ENCODE data around the gene WDR74.
"Not testable (repeated sequence)": the region's sequence is repeated elsewhere in the genome, so short reads cannot be mapped to it uniquely, and the experiment has no call there.

WDR74 gene

DNA sequence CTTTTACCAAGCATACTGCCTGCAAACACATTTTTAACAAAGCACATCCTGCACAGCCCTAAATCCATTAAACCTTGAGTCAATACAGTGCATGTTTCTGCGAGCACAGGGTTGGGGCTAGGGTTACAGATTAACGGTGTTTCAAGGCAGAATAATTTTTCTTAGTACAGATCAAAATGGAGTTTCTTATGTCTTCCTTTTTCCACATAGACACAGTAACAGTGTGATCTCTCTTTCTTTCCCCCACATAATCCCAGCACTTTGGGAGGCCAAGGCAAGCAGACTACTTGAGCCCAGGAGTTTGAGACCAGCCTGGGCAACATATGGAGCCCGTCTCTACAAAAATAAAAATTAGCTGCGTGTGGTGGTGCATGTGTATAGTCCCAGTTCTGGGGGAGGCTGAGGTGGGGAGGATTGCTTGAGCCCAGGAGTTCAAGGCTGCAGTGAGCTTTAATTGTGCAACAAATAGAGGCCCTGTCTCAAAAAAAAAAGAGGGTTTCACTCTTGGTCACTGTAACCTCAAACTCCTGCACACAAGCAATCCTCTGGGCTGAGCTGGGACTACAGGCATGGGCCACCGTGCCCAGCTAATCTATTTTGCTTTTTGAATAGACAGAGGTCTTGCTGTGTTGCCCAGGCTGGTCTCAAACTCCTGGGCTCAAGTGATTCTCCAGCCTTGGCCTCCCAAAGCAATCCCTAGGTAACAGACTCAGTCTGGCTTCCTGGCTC is 21.6 kb upstream of the WDR74 start:
- no peak for DNase-seq (ENCODE audit: low read depth in 1 of 2, low spot score in 1 of 2)
- H3K4me3 ChIP-seq (replicated peaks; ENCODE audit: insufficient read depth, low read length), result no peak overlapping the region
- no peaks in the 10 kb centered on the region for H3K27me3 ChIP-seq (ENCODE audit: insufficient read depth, poor library complexity, severe bottlenecking)
- TF ChIP-seq GABPA (IDR thresholded peaks at IDR 0.05; ENCODE audit: low read depth) (no peak), SPI1 (IDR thresholded peaks at IDR 0.05; ENCODE audit: borderline replicate concordance, low read depth) (no peak), POLR2AphosphoS5 (IDR thresholded peaks at IDR 0.05; ENCODE audit: low read depth) (no peak)
- TF ChIP-seq, protein P1, sequence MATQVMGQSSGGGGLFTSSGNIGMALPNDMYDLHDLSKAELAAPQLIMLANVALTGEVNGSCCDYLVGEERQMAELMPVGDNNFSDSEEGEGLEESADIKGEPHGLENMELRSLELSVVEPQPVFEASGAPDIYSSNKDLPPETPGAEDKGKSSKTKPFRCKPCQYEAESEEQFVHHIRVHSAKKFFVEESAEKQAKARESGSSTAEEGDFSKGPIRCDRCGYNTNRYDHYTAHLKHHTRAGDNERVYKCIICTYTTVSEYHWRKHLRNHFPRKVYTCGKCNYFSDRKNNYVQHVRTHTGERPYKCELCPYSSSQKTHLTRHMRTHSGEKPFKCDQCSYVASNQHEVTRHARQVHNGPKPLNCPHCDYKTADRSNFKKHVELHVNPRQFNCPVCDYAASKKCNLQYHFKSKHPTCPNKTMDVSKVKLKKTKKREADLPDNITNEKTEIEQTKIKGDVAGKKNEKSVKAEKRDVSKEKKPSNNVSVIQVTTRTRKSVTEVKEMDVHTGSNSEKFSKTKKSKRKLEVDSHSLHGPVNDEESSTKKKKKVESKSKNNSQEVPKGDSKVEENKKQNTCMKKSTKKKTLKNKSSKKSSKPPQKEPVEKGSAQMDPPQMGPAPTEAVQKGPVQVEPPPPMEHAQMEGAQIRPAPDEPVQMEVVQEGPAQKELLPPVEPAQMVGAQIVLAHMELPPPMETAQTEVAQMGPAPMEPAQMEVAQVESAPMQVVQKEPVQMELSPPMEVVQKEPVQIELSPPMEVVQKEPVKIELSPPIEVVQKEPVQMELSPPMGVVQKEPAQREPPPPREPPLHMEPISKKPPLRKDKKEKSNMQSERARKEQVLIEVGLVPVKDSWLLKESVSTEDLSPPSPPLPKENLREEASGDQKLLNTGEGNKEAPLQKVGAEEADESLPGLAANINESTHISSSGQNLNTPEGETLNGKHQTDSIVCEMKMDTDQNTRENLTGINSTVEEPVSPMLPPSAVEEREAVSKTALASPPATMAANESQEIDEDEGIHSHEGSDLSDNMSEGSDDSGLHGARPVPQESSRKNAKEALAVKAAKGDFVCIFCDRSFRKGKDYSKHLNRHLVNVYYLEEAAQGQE (IDR thresholded peaks at IDR 0.05; ENCODE audit: insufficient replicate concordance, low read depth), result no peak
- TF ChIP-seq, protein P2, sequence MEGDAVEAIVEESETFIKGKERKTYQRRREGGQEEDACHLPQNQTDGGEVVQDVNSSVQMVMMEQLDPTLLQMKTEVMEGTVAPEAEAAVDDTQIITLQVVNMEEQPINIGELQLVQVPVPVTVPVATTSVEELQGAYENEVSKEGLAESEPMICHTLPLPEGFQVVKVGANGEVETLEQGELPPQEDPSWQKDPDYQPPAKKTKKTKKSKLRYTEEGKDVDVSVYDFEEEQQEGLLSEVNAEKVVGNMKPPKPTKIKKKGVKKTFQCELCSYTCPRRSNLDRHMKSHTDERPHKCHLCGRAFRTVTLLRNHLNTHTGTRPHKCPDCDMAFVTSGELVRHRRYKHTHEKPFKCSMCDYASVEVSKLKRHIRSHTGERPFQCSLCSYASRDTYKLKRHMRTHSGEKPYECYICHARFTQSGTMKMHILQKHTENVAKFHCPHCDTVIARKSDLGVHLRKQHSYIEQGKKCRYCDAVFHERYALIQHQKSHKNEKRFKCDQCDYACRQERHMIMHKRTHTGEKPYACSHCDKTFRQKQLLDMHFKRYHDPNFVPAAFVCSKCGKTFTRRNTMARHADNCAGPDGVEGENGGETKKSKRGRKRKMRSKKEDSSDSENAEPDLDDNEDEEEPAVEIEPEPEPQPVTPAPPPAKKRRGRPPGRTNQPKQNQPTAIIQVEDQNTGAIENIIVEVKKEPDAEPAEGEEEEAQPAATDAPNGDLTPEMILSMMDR (IDR thresholded peaks at IDR 0.05; ENCODE audit: insufficient read depth, low read length), result no peak
- H3K27ac ChIP-seq (replicated peaks), result peak overlapping the region; percentile 40

DNA sequence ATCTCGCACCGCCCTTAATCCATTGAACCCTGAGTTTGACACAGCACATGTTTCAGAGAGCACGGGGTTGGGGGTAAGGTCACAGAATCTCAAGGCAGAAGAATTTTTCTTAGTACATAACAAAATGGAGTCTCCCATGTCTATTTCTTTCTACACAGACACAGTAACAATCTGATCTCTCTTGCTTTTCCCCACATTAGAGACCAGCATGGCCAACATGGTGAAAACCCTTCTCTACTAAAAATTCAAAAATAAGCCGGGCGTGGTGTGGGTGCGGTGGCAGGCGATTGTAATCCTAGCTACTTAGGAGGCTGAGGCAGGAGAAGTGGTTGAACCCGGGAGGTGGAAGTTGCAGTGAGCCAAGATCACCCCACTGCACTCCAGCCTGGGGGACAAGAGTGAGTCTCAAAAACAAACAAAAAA is 19.9 kb upstream of the WDR74 start:
- not testable (repeated sequence) for H3K27me3 ChIP-seq (ENCODE audit: insufficient read depth, poor library complexity, severe bottlenecking); H3K4me3 ChIP-seq (replicated peaks; ENCODE audit: insufficient read depth, low read length); DNase-seq (ENCODE audit: low read depth in 1 of 2, low spot score in 1 of 2)
- H3K27ac ChIP-seq (replicated peaks), result peak overlapping the region; percentile 29

DNA sequence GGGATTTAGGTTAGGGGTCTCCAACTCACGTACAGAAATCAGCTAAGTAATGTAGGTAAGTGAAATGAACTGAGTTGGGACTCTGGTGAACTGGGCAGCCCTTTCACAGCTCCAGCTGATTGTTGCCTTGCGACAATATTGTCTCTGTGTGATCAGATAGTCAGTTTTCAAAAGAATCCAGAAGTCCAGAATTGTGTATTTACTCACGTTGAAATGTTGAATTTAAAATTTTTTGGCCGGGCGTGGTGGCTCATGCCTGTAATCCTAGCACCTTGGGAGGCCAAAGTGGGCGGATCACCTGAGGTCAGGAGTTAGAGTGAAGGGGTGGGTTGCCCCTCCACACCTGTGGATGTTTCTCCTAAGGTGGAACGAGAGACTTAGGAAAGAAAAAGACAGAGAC is 18.8 kb upstream of the WDR74 start:
- TF ChIP-seq SPI1 (IDR thresholded peaks at IDR 0.05; ENCODE audit: borderline replicate concordance, low read depth) (no peak), GABPA (IDR thresholded peaks at IDR 0.05; ENCODE audit: low read depth) (no peak), POLR2AphosphoS5 (IDR thresholded peaks at IDR 0.05; ENCODE audit: low read depth) (no peak)
- TF ChIP-seq, protein P1 (IDR thresholded peaks at IDR 0.05; ENCODE audit: insufficient replicate concordance, low read depth), result no peak
- TF ChIP-seq, protein P2 (IDR thresholded peaks at IDR 0.05; ENCODE audit: insufficient read depth, low read length), result no peak
- Histone ChIP-seq H3K27ac (replicated peaks) (peak overlapping the region; percentile 29), H3K4me3 (replicated peaks; ENCODE audit: insufficient read depth, low read length) (peak overlapping the region; percentile 59), H3K27me3 (ENCODE audit: insufficient read depth, poor library complexity, severe bottlenecking) (no peaks in the 10 kb centered on the region)
- no peak for DNase-seq (ENCODE audit: low read depth in 1 of 2, low spot score in 1 of 2)

DNA sequence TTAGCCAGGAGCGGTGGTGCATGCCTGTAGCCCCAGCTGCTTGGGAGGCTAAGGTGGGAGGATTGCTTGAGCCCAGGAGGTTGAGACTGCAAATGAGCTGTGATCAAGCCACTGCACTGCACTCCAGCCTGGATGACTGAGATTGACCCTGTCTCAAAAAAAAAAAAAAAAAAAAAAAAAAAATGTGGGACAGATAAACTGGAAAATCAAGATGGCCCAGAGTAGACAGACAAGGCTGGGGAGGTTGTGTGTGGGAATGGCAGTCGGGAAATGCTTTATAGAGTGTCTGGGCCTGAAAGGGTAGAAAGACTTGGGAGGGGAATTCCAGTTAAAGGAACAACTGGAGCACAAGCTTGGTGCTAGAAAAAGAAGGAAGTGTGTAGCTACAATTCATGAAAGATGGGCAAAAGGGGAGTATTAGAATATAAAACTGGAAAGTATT is 18.2 kb upstream of the WDR74 start:
- Histone ChIP-seq H3K27me3 (ENCODE audit: insufficient read depth, poor library complexity, severe bottlenecking) (no peaks in the 10 kb centered on the region), H3K4me3 (replicated peaks; ENCODE audit: insufficient read depth, low read length) (peak overlapping the region; percentile 59), H3K27ac (replicated peaks) (peak overlapping the region; percentile 94)
- peak; percentile 77 for TF ChIP-seq SPI1 (IDR thresholded peaks at IDR 0.05; ENCODE audit: borderline replicate concordance, low read depth)
- TF ChIP-seq, protein P1 (IDR thresholded peaks at IDR 0.05; ENCODE audit: insufficient replicate concordance, low read depth), result no peak
- no peak for DNase-seq (ENCODE audit: low read depth in 1 of 2, low spot score in 1 of 2)
